Measurements from ENCODE around the gene MED14. TPM values are rescaled to one million over a fixed set of nuclear protein-coding genes. Genes with fewer than 3 reads are reported as not detected.

Gene MED14
- total RNA-seq, 1 experiment from 2014 or later: 39.9 TPM

- Histone ChIP-seq H2AFZ (no peak overlapping the region), H3K4me2 (no peak overlapping the region), H3F3A (ENCODE audit: insufficient read depth, low read depth) (no peaks in the 10 kb centered on the region), H4K20me1 (ENCODE audit: insufficient read depth) (no peaks in the 10 kb centered on the region), H3K9me2 (ENCODE audit: insufficient read depth) (no peaks in the 10 kb centered on the region), H3K36me3 (ENCODE audit: low read depth) (no peaks in the 10 kb centered on the region), H3K4me3 (no peak overlapping the region), H3K79me2 (ENCODE audit: low read depth) (no peaks in the 10 kb centered on the region), H3K27me3 (ENCODE audit: insufficient read depth, low read depth) (no peaks in the 10 kb centered on the region), H3K4me1 (replicated peaks; ENCODE audit: insufficient read depth) (no peaks in the 10 kb centered on the region), H3K9me3 (ENCODE audit: insufficient read depth, low read depth) (no peaks in the 10 kb centered on the region), H3K27ac (no peak overlapping the region)
- intact Hi-C loops (cut with micrococcal nuclease; ENCODE audit: unreplicated experiment): no loop called here
- BruUV-seq (replicated peaks): no TSS peak
- ChIA-PET POLR2A (ENCODE audit: unreplicated experiment) (interaction anchor here (0.6 kb wide), 1 partner anchor 409 kb away, joined by 3 read pairs; no protein-coding TSS in a partner anchor), CTCF (no interaction called here)
- no peak for DNase-seq
- no peak for TF ChIP-seq CTCF (conservative IDR thresholded peaks at IDR 0.05)
- TF ChIP-seq EZH2 (IDR thresholded peaks at IDR 0.05; ENCODE audit: low read depth): no peak
These were observed 40.5 kb downstream of the MED14 start for GRCh38 chrX:40694802-40695201.

GRCh38 chrX:40688929-40689328 is 46.4 kb downstream of the MED14 start:
- no peaks in the 10 kb centered on the region for H3K36me3 ChIP-seq (ENCODE audit: low read depth)
- H3K27me3 ChIP-seq (ENCODE audit: insufficient read depth, low read depth): no peaks in the 10 kb centered on the region
- no peaks in the 10 kb centered on the region for H3K4me1 ChIP-seq (replicated peaks; ENCODE audit: insufficient read depth)
- DNase-seq: no peak
- intact Hi-C loops (cut with micrococcal nuclease; ENCODE audit: unreplicated experiment): no loop called here
- no peaks in the 10 kb centered on the region for H3K9me3 ChIP-seq (ENCODE audit: insufficient read depth, low read depth)
- H3K9me2 ChIP-seq (ENCODE audit: insufficient read depth): no peaks in the 10 kb centered on the region
- H3F3A ChIP-seq (ENCODE audit: insufficient read depth, low read depth): no peaks in the 10 kb centered on the region
- CTCF ChIA-PET: no interaction called here
- H4K20me1 ChIP-seq (ENCODE audit: insufficient read depth): no peaks in the 10 kb centered on the region
- no peak for TF ChIP-seq EZH2 (IDR thresholded peaks at IDR 0.05; ENCODE audit: low read depth)
- POLR2A ChIA-PET (ENCODE audit: unreplicated experiment): no interaction called here
- no TSS peak for BruUV-seq (replicated peaks)
- H3K4me3 ChIP-seq: no peak overlapping the region
- H3K4me2 ChIP-seq: no peak overlapping the region
- no peak overlapping the region for H2AFZ ChIP-seq
- H3K79me2 ChIP-seq (ENCODE audit: low read depth): no peaks in the 10 kb centered on the region
- H3K27ac ChIP-seq: no peak overlapping the region

GRCh38 chrX:40687169-40687568 is 48.2 kb downstream of the MED14 start:
- Histone ChIP-seq H3K9me3 (ENCODE audit: insufficient read depth, low read depth) (no peaks in the 10 kb centered on the region), H4K20me1 (ENCODE audit: insufficient read depth) (no peaks in the 10 kb centered on the region), H3K27ac (no peak overlapping the region), H3K27me3 (ENCODE audit: insufficient read depth, low read depth) (no peaks in the 10 kb centered on the region), H3K9me2 (ENCODE audit: insufficient read depth) (no peaks in the 10 kb centered on the region), H3K4me2 (no peak overlapping the region), H3K4me3 (no peak overlapping the region), H3K4me1 (replicated peaks; ENCODE audit: insufficient read depth) (no peaks in the 10 kb centered on the region), H3F3A (ENCODE audit: insufficient read depth, low read depth) (no peaks in the 10 kb centered on the region), H3K36me3 (ENCODE audit: low read depth) (no peaks in the 10 kb centered on the region), H3K79me2 (ENCODE audit: low read depth) (no peaks in the 10 kb centered on the region), H2AFZ (no peak overlapping the region)
- ChIA-PET POLR2A (ENCODE audit: unreplicated experiment) (no interaction called here), CTCF (no interaction called here)
- no TSS peak for BruUV-seq (replicated peaks)
- TF ChIP-seq CTCF (conservative IDR thresholded peaks at IDR 0.05) (no peak), EZH2 (IDR thresholded peaks at IDR 0.05; ENCODE audit: low read depth) (no peak)
- DNase-seq: no peak
- intact Hi-C loops (cut with micrococcal nuclease; ENCODE audit: unreplicated experiment): no loop called here

- H3K4me3 ChIP-seq: no peak overlapping the region
- no peak overlapping the region for H3K27ac ChIP-seq
- TF ChIP-seq EZH2 (IDR thresholded peaks at IDR 0.05; ENCODE audit: low read depth) (no peak), CTCF (conservative IDR thresholded peaks at IDR 0.05) (no peak)
- H3F3A ChIP-seq (ENCODE audit: insufficient read depth, low read depth): no peaks in the 10 kb centered on the region
- no peaks in the 10 kb centered on the region for H3K9me3 ChIP-seq (ENCODE audit: insufficient read depth, low read depth)
- H3K4me2 ChIP-seq: no peak overlapping the region
- H3K79me2 ChIP-seq (ENCODE audit: low read depth): no peaks in the 10 kb centered on the region
- H3K36me3 ChIP-seq (ENCODE audit: low read depth): no peaks in the 10 kb centered on the region
- no peaks in the 10 kb centered on the region for H3K27me3 ChIP-seq (ENCODE audit: insufficient read depth, low read depth)
- no peak overlapping the region for H2AFZ ChIP-seq
- no peaks in the 10 kb centered on the region for H3K4me1 ChIP-seq (replicated peaks; ENCODE audit: insufficient read depth)
- no peaks in the 10 kb centered on the region for H3K9me2 ChIP-seq (ENCODE audit: insufficient read depth)
- no TSS peak for BruUV-seq (replicated peaks)
- ChIA-PET CTCF (no interaction called here), POLR2A (ENCODE audit: unreplicated experiment) (no interaction called here)
- DNase-seq: no peak
- H4K20me1 ChIP-seq (ENCODE audit: insufficient read depth): no peaks in the 10 kb centered on the region
- intact Hi-C loops (cut with micrococcal nuclease; ENCODE audit: unreplicated experiment): no loop called here
These were observed 49.9 kb downstream of the MED14 start for GRCh38 chrX:40685362-40685918.
